ENCODE measurements around the gene ATRN.

GRCh38 chr20:3653921-3654320 is 183.1 kb downstream of the ATRN start:
- TF ChIP-seq, protein P1, sequence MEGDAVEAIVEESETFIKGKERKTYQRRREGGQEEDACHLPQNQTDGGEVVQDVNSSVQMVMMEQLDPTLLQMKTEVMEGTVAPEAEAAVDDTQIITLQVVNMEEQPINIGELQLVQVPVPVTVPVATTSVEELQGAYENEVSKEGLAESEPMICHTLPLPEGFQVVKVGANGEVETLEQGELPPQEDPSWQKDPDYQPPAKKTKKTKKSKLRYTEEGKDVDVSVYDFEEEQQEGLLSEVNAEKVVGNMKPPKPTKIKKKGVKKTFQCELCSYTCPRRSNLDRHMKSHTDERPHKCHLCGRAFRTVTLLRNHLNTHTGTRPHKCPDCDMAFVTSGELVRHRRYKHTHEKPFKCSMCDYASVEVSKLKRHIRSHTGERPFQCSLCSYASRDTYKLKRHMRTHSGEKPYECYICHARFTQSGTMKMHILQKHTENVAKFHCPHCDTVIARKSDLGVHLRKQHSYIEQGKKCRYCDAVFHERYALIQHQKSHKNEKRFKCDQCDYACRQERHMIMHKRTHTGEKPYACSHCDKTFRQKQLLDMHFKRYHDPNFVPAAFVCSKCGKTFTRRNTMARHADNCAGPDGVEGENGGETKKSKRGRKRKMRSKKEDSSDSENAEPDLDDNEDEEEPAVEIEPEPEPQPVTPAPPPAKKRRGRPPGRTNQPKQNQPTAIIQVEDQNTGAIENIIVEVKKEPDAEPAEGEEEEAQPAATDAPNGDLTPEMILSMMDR (conservative IDR thresholded peaks at IDR 0.05; ENCODE audit: low read length): no peak
- no peak for TF ChIP-seq EZH2phosphoT487 (IDR thresholded peaks at IDR 0.05; ENCODE audit: borderline replicate concordance)

All from Loucy (cell line).